Testis (tissue), 3 donors: Measurements from ENCODE around the gene ZNF774. TPM values are rescaled to one million over a fixed set of nuclear protein-coding genes. Genes with fewer than 3 reads are reported as not detected.

Experiments
- DNase-seq: peaks from one replicate; pipeline ENCODE4 v3.0.0-alpha.2; 2019
- H3K27ac ChIP-seq, 2 donors: fragments of 200-600 bp; sonication (generic); one replicate each; pipeline ENCODE4 v1.5.1; 2019
- H3K27me3 ChIP-seq: fragments of 200-600 bp; sonication (generic); one replicate; pipeline ENCODE4 v1.5.1; 2019
- H3K36me3 ChIP-seq: fragments of 200-600 bp; sonication (generic); one replicate; pipeline ENCODE4 v1.5.1; 2017; ENCODE audit warnings: low read depth; ENCODE audit errors: missing control alignments
- H3K4me1 ChIP-seq: fragments of 200-600 bp; sonication (generic); one replicate; pipeline ENCODE4 v1.5.1; 2019
- H3K4me3 ChIP-seq, 2 donors: fragments of 200-600 bp; sonication (generic); one replicate each; pipeline ENCODE4 v1.5.1; 2017 to 2019
- H3K9me3 ChIP-seq: fragments of 200-600 bp; sonication (generic); one replicate; pipeline ENCODE4 v1.5.1; 2017
- CTCF ChIP-seq, 3 experiments: fragments of 450-650 bp in 2 of 3; fragments of 200-600 bp in 1 of 3; sonication (generic) in 1 of 3; IDR thresholded peaks; one replicate each; pipeline ENCODE4 v1.5.1; 2016 to 2019; ENCODE audit warnings: antibody characterized with exemption in 3 of 3, mild to moderate bottlenecking in 2 of 3, moderate library complexity in 1 of 3
- POLR2A ChIP-seq: fragments of 450-650 bp; IDR thresholded peaks from one replicate; pipeline ENCODE4 v1.6.1; 2017; ENCODE audit warnings: antibody characterized with exemption, mild to moderate bottlenecking, moderate library complexity
- WGBS, 2 donors: methylation state at CpG; one replicate each; pipeline ENCODE4 v1.1.5; 2018; 5-methylcytosine and 5-hydroxymethylcytosine counted together
- intact Hi-C: fragments of 100-400 bp; cut with DNase I; formaldehyde crosslinking; loops from one replicate; pipeline ENCODE4 v1.15.1; 2023; ENCODE audit warnings: low total_unique reads
- polyA plus RNA-seq: library from polyadenylated mRNA; stranded (reverse); fragments of 350-450 nt; fragmentation: Illumina TruSeq; extraction: RNeasy Lipid Tissue Mini Kit (QIAGEN cat#74804); gene quantifications from one replicate; pipeline ENCODE4 v1.2.3, GENCODE V29; 2014; ENCODE audit warnings: low read depth, low replicate concordance; ENCODE audit not compliant: insufficient read depth
- total RNA-seq, 2 donors: library from RNA; depleted of rRNA; stranded (reverse); fragments of >200 nt; gene quantifications; one replicate each; pipeline ENCODE4 v1.2.3, GENCODE V29; 2016

The ZNF774 gene
- total and polyA plus RNA-seq, 3 donors from 2014 or later, result 2.5 to 8.7 (median 5.6) TPM

- TF ChIP-seq CTCF (IDR thresholded peaks at IDR 0.05) (no peak), POLR2A (no peak)
- H3K27ac ChIP-seq, result no peak overlapping the region
Observed at GRCh38 chr15:90381515-90381914, 29.4 kb downstream of the ZNF774 start.

GRCh38 chr15:90382320-90382719 lies 30.2 kb downstream of the ZNF774 start:
- Histone ChIP-seq H3K36me3 (no peaks in the 10 kb centered on the region), H3K4me3 (no peak overlapping the region), H3K9me3 (no peaks in the 10 kb centered on the region), H3K27me3 (no peaks in the 10 kb centered on the region), H3K27ac (no peak overlapping the region), H3K4me1 (peaks cover 9% of the 10 kb centered on the region)
- DNase-seq, result no peak
- no peak for TF ChIP-seq CTCF (IDR thresholded peaks at IDR 0.05)
- no peak for TF ChIP-seq POLR2A
- intact Hi-C loops, result no loop called here

More at GRCh38 chr15:90381515-90381914, 29.4 kb downstream of the ZNF774 start:
- intact Hi-C loops, result no loop called here
- Histone ChIP-seq H3K36me3 (no peaks in the 10 kb centered on the region), H3K4me1 (peaks cover 8% of the 10 kb centered on the region), H3K9me3 (no peaks in the 10 kb centered on the region), H3K4me3 (no peak overlapping the region), H3K27me3 (no peaks in the 10 kb centered on the region)
- DNase-seq, result no peak

GRCh38 chr15:90386221-90386620 lies 34.1 kb downstream of the ZNF774 start:
- intact Hi-C loops, result no loop called here
- Histone ChIP-seq H3K27me3 (no peaks in the 10 kb centered on the region), H3K9me3 (no peaks in the 10 kb centered on the region), H3K4me1 (peaks cover 20% of the 10 kb centered on the region), H3K4me3 (no peak overlapping the region), H3K27ac (peak overlapping the region in 1 of 2 donors; percentile 52), H3K36me3 (no peaks in the 10 kb centered on the region)
- no peak for TF ChIP-seq POLR2A
- TF ChIP-seq CTCF (IDR thresholded peaks at IDR 0.05), result no peak
- DNase-seq, result no peak
- 14 to 17% methylated on average over 2 of the region's 2 CpGs for WGBS, 2 donors

DNA sequence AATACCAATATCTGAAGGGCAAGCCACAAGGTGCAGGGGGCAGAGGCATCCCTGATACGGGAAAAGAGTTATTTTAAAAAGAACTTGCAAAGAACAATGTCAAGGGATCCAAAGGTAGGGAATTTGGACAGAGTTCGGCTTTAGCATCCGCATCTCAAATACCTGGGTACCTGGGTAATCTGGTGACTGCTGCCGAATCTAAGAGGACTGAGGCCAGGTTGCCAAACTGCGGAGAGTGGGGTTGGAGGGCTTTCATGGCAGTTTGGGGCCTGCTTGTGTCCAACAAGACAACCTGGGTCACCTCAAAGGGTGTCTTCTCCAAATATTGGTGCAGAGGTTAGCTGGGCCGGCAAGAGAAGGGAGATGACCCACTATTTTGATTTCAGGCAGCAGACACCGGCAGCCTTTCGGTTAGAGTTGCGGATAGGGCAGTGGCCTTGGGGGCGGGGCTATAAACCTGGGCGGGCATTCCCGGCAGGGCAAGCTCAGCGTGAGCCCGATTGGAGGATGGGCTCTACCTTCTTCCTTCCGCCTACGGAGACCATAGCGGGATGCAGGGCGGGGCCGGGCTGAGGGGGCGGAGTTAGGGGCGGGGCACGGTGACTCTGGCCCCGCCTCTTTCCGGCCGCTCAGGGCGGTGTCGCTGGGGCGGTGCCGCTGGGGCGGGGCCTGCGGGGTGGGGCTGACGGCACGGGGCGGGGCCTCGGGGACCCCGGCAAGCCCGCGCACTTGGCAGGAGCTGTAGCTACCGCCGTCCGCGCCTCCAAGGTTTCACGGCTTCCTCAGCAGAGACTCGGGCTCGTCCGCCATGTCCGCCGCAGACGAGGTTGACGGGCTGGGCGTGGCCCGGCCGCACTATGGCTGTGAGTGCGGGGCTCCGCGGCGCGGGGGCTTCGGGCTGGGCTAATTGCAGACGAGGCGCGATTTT lies 35.7 kb downstream of the ZNF774 start, which contains the start of gene IQGAP1:
IQGAP1 (plus strand) TSS at position 709 of the 928 bp plus-strand sequence; CDS start at position 809, 100 bp downstream.
- DNase-seq, result peak; percentile 98
- Histone ChIP-seq H3K27me3 (no peaks in the 10 kb centered on the region), H3K36me3 (no peaks in the 10 kb centered on the region), H3K27ac (peak within 1 kb of the TSS; percentile 74 to 95), H3K9me3 (no peaks in the 10 kb centered on the region), H3K4me1 (peaks cover 20% of the 10 kb centered on the region), H3K4me3 (peak within 1 kb of the TSS; percentile 94 to 95)
- WGBS, 2 donors, result 6 to 23% methylated on average over 9 to 42 of the region's 62 CpGs
- TF ChIP-seq POLR2A, result no peak
- TF ChIP-seq CTCF (IDR thresholded peaks at IDR 0.05), result no peak
- intact Hi-C loops, result no loop called here
